Nephron (organoid): ENCODE results near the gene DUS1L.

Source experiments
- H3K27ac Mint-ChIP-seq, 3 experiments: 2 replicates each; pipeline ENCODE4 v1.8.0; 2020; ENCODE audit warnings: mixed read lengths in 3 of 3, mild to moderate bottlenecking in 2 of 3, moderate library complexity in 1 of 3
- H3K27me3 Mint-ChIP-seq: 2 replicates; pipeline ENCODE4 v1.8.0; 2021; ENCODE audit warnings: low read depth, mild to moderate bottlenecking, moderate library complexity, mixed read lengths
- H3K36me3 Mint-ChIP-seq: 2 replicates; pipeline ENCODE4 v1.8.0; 2020; ENCODE audit warnings: low read depth, mixed read lengths
- H3K4me1 Mint-ChIP-seq: 2 replicates; pipeline ENCODE4 v1.8.0; 2020; ENCODE audit warnings: mixed read lengths
- H3K4me3 Mint-ChIP-seq, 3 experiments: 2 replicates each; pipeline ENCODE4 v1.8.0; 2020; ENCODE audit warnings: mild to moderate bottlenecking in 3 of 3, mixed read lengths in 3 of 3, moderate library complexity in 2 of 3
- H3K9me3 Mint-ChIP-seq: 2 replicates; pipeline ENCODE4 v1.8.0; 2020; ENCODE audit warnings: mixed read lengths
- TF ChIP-seq, protein P1 (sequence below), 3 experiments: fragments of 200-600 bp; sonication (generic); IDR thresholded peaks; one replicate each; pipeline ENCODE4 v1.5.0; 2021; ENCODE audit warnings: antibody characterized with exemption in 3 of 3; ENCODE audit not compliant: unreplicated experiment in 3 of 3

DUS1L gene

DNA sequence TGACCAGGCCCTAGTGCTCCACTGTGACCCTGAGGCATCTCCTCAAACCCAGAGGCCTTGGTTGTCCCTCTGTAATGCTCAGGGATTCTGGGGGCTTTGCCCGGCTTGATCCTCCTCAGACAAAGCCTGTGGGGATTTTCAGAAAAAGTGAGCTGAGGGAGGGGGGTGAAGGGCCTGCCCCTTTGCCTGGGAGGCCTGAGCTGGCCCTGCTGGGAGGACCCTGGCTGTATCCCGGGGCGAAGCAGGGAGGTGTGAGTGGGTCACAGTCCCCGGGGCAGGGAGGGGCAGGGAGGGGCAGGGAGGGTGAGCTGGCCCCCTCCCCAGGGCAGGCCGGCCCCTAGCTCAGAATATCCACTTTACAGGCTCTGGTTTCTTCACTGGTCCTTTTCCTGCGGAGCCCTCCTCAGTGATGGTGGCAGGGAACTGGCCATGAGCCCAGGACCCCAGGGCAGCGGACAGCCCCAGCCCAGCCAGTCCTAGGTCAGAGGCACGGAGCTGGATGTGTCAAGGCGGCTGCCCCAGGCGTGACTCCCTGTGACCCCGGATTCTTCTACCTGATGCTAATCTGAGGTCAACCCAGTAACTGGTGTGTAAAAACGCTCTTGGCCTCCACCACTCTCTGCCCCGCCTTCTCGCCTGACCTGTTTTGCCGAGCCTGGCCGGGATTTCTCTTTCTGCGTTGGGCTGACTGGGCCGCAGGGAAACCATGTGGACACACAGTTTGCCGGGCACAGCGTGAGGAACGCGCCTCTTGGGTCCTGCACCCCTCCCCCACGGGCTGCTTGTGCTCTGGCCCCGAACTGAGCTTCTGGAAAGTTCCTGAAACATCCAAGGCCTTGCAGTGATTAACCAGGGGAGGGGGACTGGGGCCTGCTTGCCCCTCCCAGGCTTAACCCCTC lies 38.2 kb upstream of the DUS1L start:
- TF ChIP-seq, protein P1, sequence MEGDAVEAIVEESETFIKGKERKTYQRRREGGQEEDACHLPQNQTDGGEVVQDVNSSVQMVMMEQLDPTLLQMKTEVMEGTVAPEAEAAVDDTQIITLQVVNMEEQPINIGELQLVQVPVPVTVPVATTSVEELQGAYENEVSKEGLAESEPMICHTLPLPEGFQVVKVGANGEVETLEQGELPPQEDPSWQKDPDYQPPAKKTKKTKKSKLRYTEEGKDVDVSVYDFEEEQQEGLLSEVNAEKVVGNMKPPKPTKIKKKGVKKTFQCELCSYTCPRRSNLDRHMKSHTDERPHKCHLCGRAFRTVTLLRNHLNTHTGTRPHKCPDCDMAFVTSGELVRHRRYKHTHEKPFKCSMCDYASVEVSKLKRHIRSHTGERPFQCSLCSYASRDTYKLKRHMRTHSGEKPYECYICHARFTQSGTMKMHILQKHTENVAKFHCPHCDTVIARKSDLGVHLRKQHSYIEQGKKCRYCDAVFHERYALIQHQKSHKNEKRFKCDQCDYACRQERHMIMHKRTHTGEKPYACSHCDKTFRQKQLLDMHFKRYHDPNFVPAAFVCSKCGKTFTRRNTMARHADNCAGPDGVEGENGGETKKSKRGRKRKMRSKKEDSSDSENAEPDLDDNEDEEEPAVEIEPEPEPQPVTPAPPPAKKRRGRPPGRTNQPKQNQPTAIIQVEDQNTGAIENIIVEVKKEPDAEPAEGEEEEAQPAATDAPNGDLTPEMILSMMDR (IDR thresholded peaks at IDR 0.05; ENCODE audit: unreplicated experiment in 3 of 3), result no peak
- Mint-ChIP-seq H3K4me1 (peaks cover 24% of the 10 kb centered on the region), H3K27me3 (no peaks in the 10 kb centered on the region), H3K27ac (peak overlapping the region; percentile 87 to 97 (median 90)), H3K4me3 (peak overlapping the region in 2 of 3 experiments; percentile 51 to 72), H3K9me3 (no peaks in the 10 kb centered on the region), H3K36me3 (no peaks in the 10 kb centered on the region)

DNA sequence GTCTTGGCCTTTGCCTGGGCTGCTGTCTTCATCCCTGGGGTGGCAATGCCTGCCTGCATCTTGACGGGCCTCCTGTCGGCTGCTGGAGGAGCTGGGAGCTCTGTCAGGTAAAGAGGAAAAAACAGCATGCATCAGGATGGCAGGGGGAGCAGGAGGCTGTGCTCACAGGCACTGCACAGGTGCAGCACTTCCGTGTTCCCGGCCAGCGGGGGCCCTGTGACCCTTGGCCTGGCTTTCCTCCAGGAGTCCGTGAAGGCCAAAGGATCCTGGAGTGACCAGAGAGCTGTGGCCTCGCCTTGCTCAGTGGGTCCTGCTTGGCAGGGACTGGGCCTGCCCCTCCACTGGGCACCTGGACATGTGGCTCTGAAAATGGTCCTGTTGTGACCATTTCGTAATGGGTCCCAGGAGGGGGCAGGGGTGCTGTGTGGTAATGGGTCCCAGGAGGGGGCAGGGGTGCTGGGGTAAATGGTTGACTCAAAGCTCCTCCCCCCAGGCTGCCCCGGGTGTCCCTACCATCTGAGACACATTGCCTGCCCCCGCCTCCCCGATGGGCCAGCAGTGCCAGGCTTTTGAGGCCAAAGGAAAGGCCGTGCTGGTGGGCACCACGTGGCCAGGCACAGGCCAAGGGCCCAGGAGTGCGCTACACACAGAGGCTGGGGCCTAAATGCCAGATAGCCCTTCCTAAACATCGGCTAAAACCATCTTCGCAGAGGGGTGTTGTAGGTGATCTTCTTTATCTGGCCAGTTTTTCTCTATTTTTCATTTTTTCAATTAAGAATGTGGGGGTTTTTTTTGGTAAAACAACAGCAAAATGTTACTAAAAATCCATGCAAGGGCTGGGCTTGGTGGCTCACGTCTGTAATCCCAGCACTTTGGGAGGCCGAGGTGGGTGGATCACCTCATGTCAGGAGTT lies 36.4 kb upstream of the DUS1L start:
- H3K9me3 Mint-ChIP-seq, result no peaks in the 10 kb centered on the region
- no peaks in the 10 kb centered on the region for H3K36me3 Mint-ChIP-seq
- H3K27me3 Mint-ChIP-seq, result no peaks in the 10 kb centered on the region
- TF ChIP-seq, protein P1 (IDR thresholded peaks at IDR 0.05; ENCODE audit: unreplicated experiment in 3 of 3), result no peak
- H3K27ac Mint-ChIP-seq, result peak overlapping the region; percentile 59 to 79 (median 66)
- peaks cover 15% of the 10 kb centered on the region for H3K4me1 Mint-ChIP-seq
- peak overlapping the region in 2 of 3 experiments; percentile 61 for H3K4me3 Mint-ChIP-seq

DNA sequence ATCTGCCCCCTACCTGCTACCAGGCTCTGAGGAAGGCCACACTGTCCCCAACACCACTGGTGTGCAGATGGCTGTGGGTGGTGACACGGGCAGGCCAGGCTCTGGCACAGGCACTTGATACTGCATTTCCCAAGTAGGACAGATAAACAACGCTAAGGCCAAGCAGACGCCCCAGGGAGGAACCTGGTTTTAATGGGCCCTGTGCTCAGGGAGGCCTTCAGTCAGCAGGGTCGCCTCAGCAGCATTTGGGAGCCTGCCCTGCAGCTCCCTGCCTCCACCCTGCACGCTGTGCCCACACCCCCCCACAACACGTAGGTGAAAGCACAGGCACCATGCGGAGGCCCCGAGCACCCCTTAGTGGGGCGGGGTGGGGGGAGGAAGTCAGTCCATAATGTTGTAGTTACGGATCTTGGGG lies 35.7 kb upstream of the DUS1L start:
- H3K9me3 Mint-ChIP-seq, result no peaks in the 10 kb centered on the region
- no peaks in the 10 kb centered on the region for H3K36me3 Mint-ChIP-seq
- H3K4me1 Mint-ChIP-seq, result peaks cover 10% of the 10 kb centered on the region
- H3K4me3 Mint-ChIP-seq, result peak overlapping the region; percentile 57 to 68 (median 66)
- H3K27me3 Mint-ChIP-seq, result no peaks in the 10 kb centered on the region
- peak overlapping the region in 2 of 3 experiments; percentile 42 to 59 for H3K27ac Mint-ChIP-seq
- TF ChIP-seq, protein P1 (IDR thresholded peaks at IDR 0.05; ENCODE audit: unreplicated experiment in 3 of 3), result no peak

DNA sequence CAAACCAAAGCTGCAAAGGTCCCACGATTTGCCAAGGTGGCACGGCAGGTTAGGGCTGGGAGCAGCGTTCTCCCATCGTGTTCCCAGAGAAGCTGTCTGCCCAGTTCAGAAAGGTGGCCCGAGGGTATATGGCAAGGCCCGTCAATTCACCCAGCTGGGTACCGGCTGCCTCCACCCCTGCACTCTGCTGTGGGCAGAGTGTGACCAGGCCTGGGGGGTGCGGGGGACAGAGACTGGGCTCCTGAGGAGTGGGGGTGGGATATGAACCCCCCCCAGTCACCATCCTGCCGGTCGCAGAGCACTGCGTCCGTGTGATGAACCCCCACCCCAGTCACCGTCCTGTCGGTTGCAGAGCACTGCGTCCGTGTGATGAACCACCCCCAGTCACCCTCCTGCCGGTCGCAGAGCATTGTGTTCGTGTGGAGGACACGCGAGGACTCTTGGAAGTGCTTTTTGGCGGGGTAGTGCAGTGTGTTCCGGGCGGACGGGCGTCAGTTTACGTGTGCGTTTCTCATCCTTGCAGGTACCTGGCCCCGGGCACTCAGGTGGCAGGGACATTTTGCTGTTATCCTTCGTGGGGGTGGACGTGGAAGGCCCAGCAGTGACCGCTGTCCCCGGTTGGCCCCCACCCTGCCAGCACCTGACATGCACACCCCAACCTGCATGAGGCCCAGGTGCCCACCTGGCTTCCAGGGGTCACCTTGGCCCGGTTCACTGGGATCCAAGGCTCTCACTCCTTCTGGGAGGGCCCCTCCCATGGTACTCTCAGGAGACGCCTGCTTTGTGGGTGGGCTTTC lies 35.1 kb upstream of the DUS1L start:
- no peaks in the 10 kb centered on the region for H3K36me3 Mint-ChIP-seq
- no peaks in the 10 kb centered on the region for H3K9me3 Mint-ChIP-seq
- TF ChIP-seq, protein P1 (IDR thresholded peaks at IDR 0.05; ENCODE audit: unreplicated experiment in 3 of 3), result no peak
- H3K4me1 Mint-ChIP-seq, result peaks cover 6% of the 10 kb centered on the region
- peak overlapping the region in 2 of 3 experiments; percentile 54 to 62 for H3K27ac Mint-ChIP-seq
- peak overlapping the region; percentile 70 to 79 (median 78) for H3K4me3 Mint-ChIP-seq
- H3K27me3 Mint-ChIP-seq, result no peaks in the 10 kb centered on the region

DNA sequence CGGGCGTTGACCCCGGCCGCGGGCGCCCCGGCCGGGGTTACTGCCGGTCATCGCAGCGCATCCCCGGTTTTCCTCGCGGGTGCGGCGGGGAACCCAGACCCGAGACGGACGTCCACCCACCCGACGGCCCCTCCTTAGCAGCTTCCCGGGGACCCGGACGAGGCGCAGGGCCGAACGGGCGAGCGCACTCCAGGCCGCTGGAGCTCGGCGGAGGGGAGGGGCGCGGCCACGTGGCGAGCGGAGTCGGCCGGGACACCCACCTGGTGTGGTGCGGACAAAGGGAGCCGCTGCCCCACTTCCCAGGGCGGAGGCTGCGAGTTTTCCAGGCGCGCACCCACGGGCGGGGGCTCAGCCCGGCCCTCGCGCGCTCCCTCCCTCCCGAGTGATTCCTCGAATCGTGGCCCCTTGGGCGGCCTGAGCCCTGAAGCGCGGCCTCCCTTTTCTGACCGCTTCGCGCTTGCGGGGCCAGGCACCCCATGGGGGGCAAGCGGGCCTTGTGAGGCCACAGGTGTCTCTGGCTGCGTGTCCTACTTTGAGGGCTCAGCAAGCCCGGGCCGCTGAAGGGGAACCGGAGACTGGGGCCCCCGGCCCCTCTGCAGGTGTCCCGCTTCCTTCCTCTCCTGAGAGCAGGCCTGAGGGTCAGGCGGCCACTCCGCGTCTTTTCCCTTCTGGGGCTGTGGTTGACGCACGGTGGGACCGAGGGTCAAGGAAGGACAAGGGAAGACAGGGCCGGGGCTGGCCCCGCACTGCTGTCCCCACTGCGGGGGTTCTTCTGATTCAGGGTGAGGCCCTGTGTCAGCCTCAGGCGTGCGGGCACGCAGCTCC lies 33.5 kb upstream of the DUS1L start:
- TF ChIP-seq, protein P1 (IDR thresholded peaks at IDR 0.05; ENCODE audit: unreplicated experiment in 3 of 3), result no peak
- H3K9me3 Mint-ChIP-seq, result no peaks in the 10 kb centered on the region
- H3K4me1 Mint-ChIP-seq, result peaks cover 4% of the 10 kb centered on the region
- no peaks in the 10 kb centered on the region for H3K36me3 Mint-ChIP-seq
- H3K27me3 Mint-ChIP-seq, result no peaks in the 10 kb centered on the region
- peak overlapping the region; percentile 70 to 79 (median 78) for H3K4me3 Mint-ChIP-seq
- peak overlapping the region in 1 of 3 experiments; percentile 38 for H3K27ac Mint-ChIP-seq
